SK-N-SH (cell line): Measurements from ENCODE around the gene ISG20. TPM values are rescaled to one million over a fixed set of nuclear protein-coding genes. Genes with fewer than 3 reads are reported as not detected.

Experiments
- CTCF ChIA-PET: fragments of 300-600, 350-600 bp; formaldehyde crosslinking; extraction: SDS; loops from one replicate; lab custom pipeline; 2021; lab: Yijun Ruan, JAX
- POLR2A ChIA-PET: fragments of 350-600 bp; sonication (Branson Sonifier 250); formaldehyde crosslinking; extraction: SDS; loops from one replicate; lab custom pipeline; 2020; ENCODE audit warnings: antibody characterized with exemption, inconsistent platforms; lab: Yijun Ruan, JAX
- DNase-seq: peaks from one replicate; pipeline ENCODE4 v3.0.0; 2012
- H2AFZ ChIP-seq: fragments of 200-600 bp; sonication (generic); 2 replicates; pipeline ENCODE4 v1.8.1; 2016; ENCODE audit warnings: antibody characterized with exemption, mild to moderate bottlenecking, low read depth
- H3F3A ChIP-seq: fragments of 200-600 bp; sonication (generic); replicated peaks from 2 replicates; pipeline ENCODE3; 2016; ENCODE audit warnings: antibody characterized with exemption, mild to moderate bottlenecking; ENCODE audit not compliant: insufficient read depth
- H3K27ac ChIP-seq, 2 experiments: fragments of 200-500 bp in 1 of 2; fragments of 200-600 bp in 1 of 2; sonication (Bioruptor generic) in 1 of 2; sonication (generic), shearing (Covaris generic) in 1 of 2; 2 replicates each; pipeline versions ENCODE4 v1.5.1 to v1.6.1; 2014 to 2016; ENCODE audit warnings: low read depth in 2 of 2, inconsistent platforms in 1 of 2, low read length in 1 of 2, mild to moderate bottlenecking in 1 of 2, mixed read lengths in 1 of 2
- H3K27me3 ChIP-seq: fragments of 200-600 bp; sonication (generic), shearing (Covaris generic); 2 replicates; pipeline ENCODE4 v1.6.1; 2016; ENCODE audit warnings: mixed run types; ENCODE audit not compliant: insufficient read depth
- H3K36me3 ChIP-seq, 2 experiments: fragments of 200-500 bp in 1 of 2; fragments of 200-600 bp in 1 of 2; sonication (Bioruptor generic) in 1 of 2; sonication (generic) in 1 of 2; replicated peaks in 1 of 2; 2 replicates each; pipeline versions ENCODE3 to v1.5.1; 2014 to 2016; ENCODE audit warnings: low read length in 1 of 2, mild to moderate bottlenecking in 1 of 2; ENCODE audit not compliant: insufficient read depth in 2 of 2, control insufficient read depth in 1 of 2
- H3K4me1 ChIP-seq, 2 experiments: fragments of 200-500 bp in 1 of 2; fragments of 200-600 bp in 1 of 2; sonication (Bioruptor generic) in 1 of 2; sonication (generic), shearing (Covaris generic) in 1 of 2; 2 replicates each; pipeline versions ENCODE4 v1.5.1 to v1.6.1; 2014 to 2016; ENCODE audit warnings: low read depth in 1 of 2, low read length in 1 of 2, mixed run types in 1 of 2; ENCODE audit not compliant: insufficient read depth in 2 of 2, control insufficient read depth in 1 of 2
- H3K4me2 ChIP-seq: fragments of 200-600 bp; sonication (generic), shearing (Covaris generic); 2 replicates; pipeline ENCODE4 v1.6.1; 2017; ENCODE audit warnings: mixed run types
- H3K4me3 ChIP-seq, 2 experiments: fragments of 200-500 bp in 1 of 2; fragments of 200-600 bp in 1 of 2; sonication (Bioruptor generic) in 1 of 2; sonication (generic), shearing (Covaris generic) in 1 of 2; 2 replicates each; pipeline versions ENCODE4 v1.5.1 to v1.8.1; 2014 to 2016; ENCODE audit warnings: low read depth in 2 of 2, inconsistent platforms in 1 of 2, low read length in 1 of 2, mild to moderate bottlenecking in 1 of 2, mixed read lengths in 1 of 2, moderate library complexity in 1 of 2
- H3K79me2 ChIP-seq: fragments of 200-600 bp; sonication (generic); 2 replicates; pipeline ENCODE4 v1.8.1; 2017; ENCODE audit warnings: mild to moderate bottlenecking; ENCODE audit not compliant: insufficient read depth
- H3K9ac ChIP-seq: fragments of 200-600 bp; sonication (generic); 2 replicates; pipeline ENCODE4 v1.6.1; 2017; ENCODE audit warnings: mixed run types
- H3K9me2 ChIP-seq: fragments of 200-600 bp; sonication (generic); 2 replicates; pipeline ENCODE4 v1.6.1; 2017; ENCODE audit warnings: mixed run types
- H3K9me3 ChIP-seq: fragments of 200-600 bp; sonication (generic); 2 replicates; pipeline ENCODE4 v1.6.1; 2017; ENCODE audit warnings: mixed run types, mild to moderate bottlenecking, moderate library complexity
- H4K20me1 ChIP-seq: fragments of 200-600 bp; sonication (generic); 2 replicates; pipeline ENCODE4 v1.6.1; 2017; ENCODE audit warnings: mild to moderate bottlenecking, mixed run types; ENCODE audit not compliant: insufficient read depth
- CHD2 ChIP-seq: fragments of 150-350 bp; IDR thresholded peaks from 2 replicates; pipeline ENCODE4 v1.6.1; 2018; ENCODE audit warnings: low read length; ENCODE audit not compliant: partially characterized antibody
- ELF1 ChIP-seq: IDR thresholded peaks from 2 replicates; pipeline ENCODE4 v1.4.0; 2012
- EP300 ChIP-seq, 2 experiments: IDR thresholded peaks; 2 replicates each; pipeline versions ENCODE4 v1.4.0 to v1.6.1; 2012; ENCODE audit warnings: borderline replicate concordance in 1 of 2, low read depth in 1 of 2, low read length in 1 of 2
- FOSL2 ChIP-seq: IDR thresholded peaks from 2 replicates; pipeline ENCODE4 v1.4.0; 2012; ENCODE audit warnings: low read depth, mild to moderate bottlenecking, moderate library complexity, borderline replicate concordance
- FOXJ3 ChIP-seq: sonication (generic); formaldehyde crosslinking; IDR thresholded peaks from 2 replicates; pipeline ENCODE4 v1.5.1; 2020; ENCODE audit warnings: mild to moderate bottlenecking, missing genetic modification reagents
- FOXM1 ChIP-seq: IDR thresholded peaks from 2 replicates; pipeline ENCODE4 v1.4.0; 2012; ENCODE audit warnings: low read depth, mild to moderate bottlenecking
- GABPA ChIP-seq: IDR thresholded peaks from 2 replicates; pipeline ENCODE4 v1.4.0; 2012; ENCODE audit warnings: low read depth, mild to moderate bottlenecking
- GATA2 ChIP-seq: sonication (generic); formaldehyde crosslinking; IDR thresholded peaks from 2 replicates; pipeline ENCODE4 v1.5.0; 2020; ENCODE audit warnings: mild to moderate bottlenecking, missing genetic modification reagents
- MEF2A ChIP-seq: IDR thresholded peaks from 2 replicates; pipeline ENCODE4 v1.4.0; 2012; ENCODE audit warnings: low read depth, borderline replicate concordance
- NFIC ChIP-seq: IDR thresholded peaks from 2 replicates; pipeline ENCODE4 v1.4.0; 2012; ENCODE audit warnings: borderline replicate concordance
- RCOR1 ChIP-seq: fragments of 150-350 bp; IDR thresholded peaks from 2 replicates; pipeline ENCODE4 v1.6.1; 2017; ENCODE audit warnings: antibody characterized with exemption, low read length
- RFX5 ChIP-seq: IDR thresholded peaks from 2 replicates; pipeline ENCODE4 v1.6.1; 2012; ENCODE audit warnings: mild to moderate bottlenecking, improper control_type of control experiment, low read length
- SMC3 ChIP-seq: IDR thresholded peaks from 2 replicates; pipeline ENCODE4 v1.6.1; 2012; ENCODE audit warnings: low read depth, low read length, improper control_type of control experiment
- TAF1 ChIP-seq: IDR thresholded peaks from 2 replicates; pipeline ENCODE4 v1.6.1; 2012; ENCODE audit warnings: low read depth, mild to moderate bottlenecking, low read length, moderate library complexity, borderline replicate concordance
- TEAD4 ChIP-seq: IDR thresholded peaks from 2 replicates; pipeline ENCODE4 v1.4.0; 2012; ENCODE audit warnings: mild to moderate bottlenecking, borderline replicate concordance; ENCODE audit not compliant: insufficient read depth
- YY1 ChIP-seq: IDR thresholded peaks from 2 replicates; pipeline ENCODE4 v1.4.0; 2012; ENCODE audit warnings: low read depth, mild to moderate bottlenecking
- WGBS: methylation state at CpG from one replicate; pipeline ENCODE4 v1.1.6; 2017; ENCODE audit warnings: low lambda C conversion rate; 5-methylcytosine and 5-hydroxymethylcytosine counted together
- polyA plus RNA-seq, 3 experiments: library from polyadenylated mRNA; depleted of rRNA; stranded (reverse); fragments of >200 nt; gene quantifications; 2 replicates each; pipeline ENCODE4 v1.2.3, GENCODE V29; 2012
- TF ChIP-seq, protein P1 (sequence below): fragments of 150-350 bp; IDR thresholded peaks from 2 replicates; pipeline ENCODE4 v1.6.1; 2017; ENCODE audit warnings: antibody characterized with exemption, low read length, low read depth, borderline replicate concordance
- TF ChIP-seq, protein P2 (sequence below): fragments of 150-350 bp; IDR thresholded peaks from 2 replicates; pipeline ENCODE4 v1.6.1; 2016; ENCODE audit warnings: mild to moderate bottlenecking, low read depth, low read length
- TF ChIP-seq, protein P3 (sequence below): IDR thresholded peaks from 2 replicates; pipeline ENCODE4; 2012
- TF ChIP-seq, protein P4 (sequence below): IDR thresholded peaks from 2 replicates; pipeline ENCODE4 v1.4.0; 2012; ENCODE audit warnings: low read depth, borderline replicate concordance
- TF ChIP-seq, protein P5 (sequence below): IDR thresholded peaks from 2 replicates; pipeline ENCODE4 v1.4.0; 2012; ENCODE audit warnings: low read depth

ISG20 gene
- polyA plus RNA-seq, 1 of the 3 experiments (the other 2 are of a cell fraction): 2.0 TPM

DNA sequence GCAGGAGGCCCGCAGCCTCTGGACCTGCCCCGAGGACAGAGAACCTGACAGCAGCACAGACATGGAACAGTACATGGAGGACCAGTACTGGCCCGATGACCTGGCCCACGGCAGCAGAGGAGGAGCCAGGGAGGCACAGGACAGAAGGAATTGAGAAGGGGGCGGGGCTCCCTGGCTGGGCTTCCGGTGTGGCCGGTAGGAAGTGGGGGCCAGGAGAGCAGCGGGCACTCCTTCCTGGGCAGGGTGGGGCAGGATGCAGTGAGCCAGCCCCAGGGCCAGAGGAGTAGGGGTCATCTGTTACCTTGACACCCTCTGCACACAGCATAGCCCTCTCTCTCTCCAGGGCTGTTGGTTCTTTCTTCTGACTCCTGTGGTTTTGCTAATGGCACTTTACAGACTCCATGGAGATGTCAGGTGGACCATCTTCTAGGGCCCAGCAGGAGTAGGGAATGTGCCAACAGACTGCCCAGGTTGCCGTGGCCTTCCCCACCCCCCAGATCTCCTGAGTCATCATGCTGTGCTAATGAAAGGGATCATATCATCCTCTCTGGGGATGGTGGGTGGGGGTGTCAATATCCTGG lies 8.6 kb upstream of the ISG20 start:
- WGBS: 80% methylated on average over 7 of the region's 9 CpGs
- Histone ChIP-seq H3K4me3 (no peak overlapping the region), H3K9ac (no peak overlapping the region), H3K9me2 (no peaks in the 10 kb centered on the region), H3K4me1 (no peaks in the 10 kb centered on the region; a peak in 1 of 4 replicates), H3K4me2 (no peak overlapping the region)
- POLR2A ChIA-PET: no interaction called here
- TF ChIP-seq FOSL2 (0 out of 2 replicates have a peak, but pooled peaks have one; percentile 2), ELF1 (no peak), RFX5 (no peak)
- TF ChIP-seq, all 33 proteins: peak for 1
- Histone ChIP-seq H3K79me2 (peaks cover 94% of the 10 kb centered on the region), H3K9me3 (no peaks in the 10 kb centered on the region), H3F3A (peaks cover 32% of the 10 kb centered on the region), H2AFZ (no peak overlapping the region), H4K20me1 (peaks cover 88% of the 10 kb centered on the region), H3K27me3 (no peaks in the 10 kb centered on the region), H3K36me3 (peaks cover 73 to 74% of the 10 kb centered on the region in 2 experiments), H3K27ac (no peak overlapping the region)
- CTCF ChIA-PET: interaction anchor here (1.0 to 1.6 kb wide), 3 partner anchors 15 to 175 kb away, joined by 3 to 6 read pairs (median 4); no protein-coding TSS in a partner anchor
- no peak for DNase-seq

DNA sequence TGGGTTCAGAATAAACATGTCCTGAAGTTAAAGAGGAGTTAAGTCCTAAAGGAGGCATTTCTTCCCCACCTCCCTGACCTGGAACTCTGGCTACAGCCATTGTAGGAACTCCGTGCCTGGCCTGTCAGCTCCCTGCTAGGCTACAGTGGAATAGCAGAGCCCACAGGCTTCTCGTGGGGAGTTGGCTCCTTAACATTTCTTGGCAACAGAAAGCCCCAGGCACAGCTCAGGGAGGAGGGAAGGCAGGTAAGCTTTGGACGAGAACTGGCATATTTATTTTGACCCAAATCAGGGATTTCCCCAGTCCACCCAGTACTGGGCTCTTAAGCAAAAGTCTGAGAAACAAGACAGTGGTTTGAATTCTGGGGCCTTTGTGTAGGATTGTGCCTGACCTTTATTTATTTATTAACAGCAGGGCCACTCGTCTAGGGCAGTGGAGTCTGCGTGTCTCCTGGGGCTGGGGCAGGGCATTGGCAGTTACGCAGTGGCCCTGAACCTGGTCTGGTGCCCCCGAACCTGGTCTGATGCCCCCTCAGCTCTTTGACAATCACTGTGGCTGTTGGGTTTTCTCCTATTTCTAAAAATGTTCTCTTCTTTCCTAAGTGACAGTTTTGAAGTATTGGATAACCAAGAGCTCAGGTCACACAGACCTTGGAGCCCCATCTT lies 7.9 kb upstream of the ISG20 start:
- POLR2A ChIA-PET: interaction anchor here (0.6 kb wide), 1 partner anchor 524 kb away, joined by 3 read pairs; no protein-coding TSS in a partner anchor
- CTCF ChIA-PET: interaction anchor here (0.7 to 1.6 kb wide), 4 partner anchors 16 to 176 kb away, joined by 3 to 6 read pairs (median 4); no protein-coding TSS in a partner anchor
- H3K4me1 ChIP-seq: no peaks in the 10 kb centered on the region; a peak in 1 of 4 replicates
- no peaks in the 10 kb centered on the region for H3K9me3 ChIP-seq
- DNase-seq: no peak
- H3K9me2 ChIP-seq: no peaks in the 10 kb centered on the region
- no peaks in the 10 kb centered on the region for H3K27me3 ChIP-seq
- no peak overlapping the region for H3K27ac ChIP-seq
- peaks cover 87% of the 10 kb centered on the region for H3K79me2 ChIP-seq
- peaks cover 74 to 76% of the 10 kb centered on the region in 2 experiments for H3K36me3 ChIP-seq
- no peak overlapping the region for H3K4me2 ChIP-seq
- H3K4me3 ChIP-seq: no peak overlapping the region
- H2AFZ ChIP-seq: no peak overlapping the region
- WGBS: 93% methylated on average over 7 of the region's 7 CpGs
- peaks cover 81% of the 10 kb centered on the region for H4K20me1 ChIP-seq
- no peak overlapping the region for H3K9ac ChIP-seq
- H3F3A ChIP-seq: peaks cover 39% of the 10 kb centered on the region
- TF ChIP-seq YY1 (no peak), TEAD4 (no peak), ELF1 (no peak), SMC3 (no peak), FOXJ3 (no peak), CHD2 (no peak), GATA2 (no peak), EP300 (IDR thresholded peaks at IDR 0.05; ENCODE audit: borderline replicate concordance in 1 of 2, low read depth in 1 of 2, low read length in 1 of 2) (no peak), MEF2A (no peak), NFIC (no peak), RCOR1 (no peak), FOXM1 (no peak), GABPA (no peak), TAF1 (no peak)
- TF ChIP-seq, protein P1, sequence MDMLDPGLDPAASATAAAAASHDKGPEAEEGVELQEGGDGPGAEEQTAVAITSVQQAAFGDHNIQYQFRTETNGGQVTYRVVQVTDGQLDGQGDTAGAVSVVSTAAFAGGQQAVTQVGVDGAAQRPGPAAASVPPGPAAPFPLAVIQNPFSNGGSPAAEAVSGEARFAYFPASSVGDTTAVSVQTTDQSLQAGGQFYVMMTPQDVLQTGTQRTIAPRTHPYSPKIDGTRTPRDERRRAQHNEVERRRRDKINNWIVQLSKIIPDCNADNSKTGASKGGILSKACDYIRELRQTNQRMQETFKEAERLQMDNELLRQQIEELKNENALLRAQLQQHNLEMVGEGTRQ: no peak
- TF ChIP-seq, protein P2, sequence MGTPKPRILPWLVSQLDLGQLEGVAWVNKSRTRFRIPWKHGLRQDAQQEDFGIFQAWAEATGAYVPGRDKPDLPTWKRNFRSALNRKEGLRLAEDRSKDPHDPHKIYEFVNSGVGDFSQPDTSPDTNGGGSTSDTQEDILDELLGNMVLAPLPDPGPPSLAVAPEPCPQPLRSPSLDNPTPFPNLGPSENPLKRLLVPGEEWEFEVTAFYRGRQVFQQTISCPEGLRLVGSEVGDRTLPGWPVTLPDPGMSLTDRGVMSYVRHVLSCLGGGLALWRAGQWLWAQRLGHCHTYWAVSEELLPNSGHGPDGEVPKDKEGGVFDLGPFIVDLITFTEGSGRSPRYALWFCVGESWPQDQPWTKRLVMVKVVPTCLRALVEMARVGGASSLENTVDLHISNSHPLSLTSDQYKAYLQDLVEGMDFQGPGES: no peak
- TF ChIP-seq, protein P3, sequence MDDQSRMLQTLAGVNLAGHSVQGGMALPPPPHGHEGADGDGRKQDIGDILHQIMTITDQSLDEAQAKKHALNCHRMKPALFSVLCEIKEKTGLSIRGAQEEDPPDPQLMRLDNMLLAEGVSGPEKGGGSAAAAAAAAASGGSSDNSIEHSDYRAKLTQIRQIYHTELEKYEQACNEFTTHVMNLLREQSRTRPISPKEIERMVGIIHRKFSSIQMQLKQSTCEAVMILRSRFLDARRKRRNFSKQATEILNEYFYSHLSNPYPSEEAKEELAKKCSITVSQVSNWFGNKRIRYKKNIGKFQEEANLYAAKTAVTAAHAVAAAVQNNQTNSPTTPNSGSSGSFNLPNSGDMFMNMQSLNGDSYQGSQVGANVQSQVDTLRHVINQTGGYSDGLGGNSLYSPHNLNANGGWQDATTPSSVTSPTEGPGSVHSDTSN: no peak
- TF ChIP-seq, protein P4, sequence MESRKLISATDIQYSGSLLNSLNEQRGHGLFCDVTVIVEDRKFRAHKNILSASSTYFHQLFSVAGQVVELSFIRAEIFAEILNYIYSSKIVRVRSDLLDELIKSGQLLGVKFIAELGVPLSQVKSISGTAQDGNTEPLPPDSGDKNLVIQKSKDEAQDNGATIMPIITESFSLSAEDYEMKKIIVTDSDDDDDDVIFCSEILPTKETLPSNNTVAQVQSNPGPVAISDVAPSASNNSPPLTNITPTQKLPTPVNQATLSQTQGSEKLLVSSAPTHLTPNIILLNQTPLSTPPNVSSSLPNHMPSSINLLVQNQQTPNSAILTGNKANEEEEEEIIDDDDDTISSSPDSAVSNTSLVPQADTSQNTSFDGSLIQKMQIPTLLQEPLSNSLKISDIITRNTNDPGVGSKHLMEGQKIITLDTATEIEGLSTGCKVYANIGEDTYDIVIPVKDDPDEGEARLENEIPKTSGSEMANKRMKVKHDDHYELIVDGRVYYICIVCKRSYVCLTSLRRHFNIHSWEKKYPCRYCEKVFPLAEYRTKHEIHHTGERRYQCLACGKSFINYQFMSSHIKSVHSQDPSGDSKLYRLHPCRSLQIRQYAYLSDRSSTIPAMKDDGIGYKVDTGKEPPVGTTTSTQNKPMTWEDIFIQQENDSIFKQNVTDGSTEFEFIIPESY: no peak
- TF ChIP-seq, protein P5, sequence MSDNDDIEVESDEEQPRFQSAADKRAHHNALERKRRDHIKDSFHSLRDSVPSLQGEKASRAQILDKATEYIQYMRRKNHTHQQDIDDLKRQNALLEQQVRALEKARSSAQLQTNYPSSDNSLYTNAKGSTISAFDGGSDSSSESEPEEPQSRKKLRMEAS: no peak
- TF ChIP-seq, all 33 proteins: peak for 0
